ENCODE measurements around the gene GAA.

DNA sequence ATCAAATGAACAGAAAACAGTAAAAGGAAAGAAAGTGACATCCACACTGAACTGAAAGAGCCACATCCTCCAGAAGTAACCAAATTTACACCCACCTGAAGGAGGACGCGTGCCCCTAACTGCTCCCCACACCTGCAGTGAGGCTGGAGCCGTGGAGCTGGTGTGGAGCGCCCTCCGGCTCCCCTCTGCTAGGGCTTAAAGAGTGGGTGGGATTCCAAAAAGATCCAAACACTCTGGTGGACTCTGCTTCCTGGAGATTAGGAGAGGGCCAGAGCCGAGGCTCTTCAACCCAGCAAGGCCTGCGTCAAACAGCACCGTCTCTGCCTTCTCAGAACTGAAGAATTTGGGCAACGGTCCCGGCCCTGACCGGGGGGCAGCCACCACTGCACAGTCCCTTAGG lies 49.7 kb upstream of the GAA start:
- TF ChIP-seq, protein P1, sequence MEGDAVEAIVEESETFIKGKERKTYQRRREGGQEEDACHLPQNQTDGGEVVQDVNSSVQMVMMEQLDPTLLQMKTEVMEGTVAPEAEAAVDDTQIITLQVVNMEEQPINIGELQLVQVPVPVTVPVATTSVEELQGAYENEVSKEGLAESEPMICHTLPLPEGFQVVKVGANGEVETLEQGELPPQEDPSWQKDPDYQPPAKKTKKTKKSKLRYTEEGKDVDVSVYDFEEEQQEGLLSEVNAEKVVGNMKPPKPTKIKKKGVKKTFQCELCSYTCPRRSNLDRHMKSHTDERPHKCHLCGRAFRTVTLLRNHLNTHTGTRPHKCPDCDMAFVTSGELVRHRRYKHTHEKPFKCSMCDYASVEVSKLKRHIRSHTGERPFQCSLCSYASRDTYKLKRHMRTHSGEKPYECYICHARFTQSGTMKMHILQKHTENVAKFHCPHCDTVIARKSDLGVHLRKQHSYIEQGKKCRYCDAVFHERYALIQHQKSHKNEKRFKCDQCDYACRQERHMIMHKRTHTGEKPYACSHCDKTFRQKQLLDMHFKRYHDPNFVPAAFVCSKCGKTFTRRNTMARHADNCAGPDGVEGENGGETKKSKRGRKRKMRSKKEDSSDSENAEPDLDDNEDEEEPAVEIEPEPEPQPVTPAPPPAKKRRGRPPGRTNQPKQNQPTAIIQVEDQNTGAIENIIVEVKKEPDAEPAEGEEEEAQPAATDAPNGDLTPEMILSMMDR (IDR thresholded peaks at IDR 0.05): no peak
- no peak for TF ChIP-seq POLR2A (IDR thresholded peaks at IDR 0.05)
